ENCODE measurements around the gene HNRNPUL1. TPM values are rescaled to one million over a fixed set of nuclear protein-coding genes. Genes with fewer than 3 reads are reported as not detected.
"Not testable (repeated sequence)": the region's sequence is repeated elsewhere in the genome, so short reads cannot be mapped to it uniquely, and the experiment has no call there.

HNRNPUL1 gene
- total RNA-seq, 1 donor from 2014 or later, result 81.1 TPM

GRCh38 chr19:41273076-41273475 lies 8.9 kb downstream of the HNRNPUL1 start:
- Histone ChIP-seq H3K36me3 (peaks cover 98 to 100% of the 10 kb centered on the region in 2 donors), H3K9me3 (no peaks in the 10 kb centered on the region), H3K4me3 (no peak overlapping the region), H3K4me1 (no peaks in the 10 kb centered on the region), H3K27ac (no peak overlapping the region), H3K27me3 (no peaks in the 10 kb centered on the region)
- no peak for DNase-seq (ENCODE audit: low spot score in 2 of 2)
- intact Hi-C loops (cut with DNase I), result no loop called here
- no peak for TF ChIP-seq CTCF (IDR thresholded peaks at IDR 0.05)

GRCh38 chr19:41274802-41275201 lies 10.6 kb downstream of the HNRNPUL1 start:
- H3K4me1 ChIP-seq, result no peaks in the 10 kb centered on the region
- no peak overlapping the region for H3K27ac ChIP-seq
- H3K4me3 ChIP-seq, result no peak overlapping the region
- no peaks in the 10 kb centered on the region for H3K9me3 ChIP-seq
- intact Hi-C loops (cut with DNase I), result no loop called here
- TF ChIP-seq CTCF (IDR thresholded peaks at IDR 0.05), result no peak
- DNase-seq (ENCODE audit: low spot score in 2 of 2), result no peak
- no peaks in the 10 kb centered on the region for H3K27me3 ChIP-seq
- peaks cover 98 to 100% of the 10 kb centered on the region in 2 donors for H3K36me3 ChIP-seq

- no peak for TF ChIP-seq CTCF (IDR thresholded peaks at IDR 0.05)
- intact Hi-C loops (cut with DNase I), result no loop called here
- no peaks in the 10 kb centered on the region for H3K4me1 ChIP-seq
- H3K9me3 ChIP-seq, result no peaks in the 10 kb centered on the region
- H3K4me3 ChIP-seq, result no peak overlapping the region
- H3K27me3 ChIP-seq, result no peaks in the 10 kb centered on the region
- H3K27ac ChIP-seq, result no peak overlapping the region
- no peak for DNase-seq (ENCODE audit: low spot score in 2 of 2)
- peaks cover 99 to 100% of the 10 kb centered on the region in 2 donors for H3K36me3 ChIP-seq
Measured at GRCh38 chr19:41276231-41276630, 12.1 kb downstream of the HNRNPUL1 start.

- H3K4me3 ChIP-seq, result no peak overlapping the region
- H3K27ac ChIP-seq, result no peak overlapping the region
- no peaks in the 10 kb centered on the region for H3K4me1 ChIP-seq
- peaks cover 96 to 98% of the 10 kb centered on the region in 2 donors for H3K36me3 ChIP-seq
- no peaks in the 10 kb centered on the region for H3K9me3 ChIP-seq
- no peaks in the 10 kb centered on the region for H3K27me3 ChIP-seq
- no peak for TF ChIP-seq CTCF (IDR thresholded peaks at IDR 0.05)
- no peak for DNase-seq (ENCODE audit: low spot score in 2 of 2)
- intact Hi-C loops (cut with DNase I), result no loop called here
Measured at GRCh38 chr19:41278478-41278877, 14.3 kb downstream of the HNRNPUL1 start.

GRCh38 chr19:41288673-41289530 lies 24.7 kb downstream of the HNRNPUL1 start:
- DNase-seq (ENCODE audit: low spot score in 2 of 2), result no peak
- Histone ChIP-seq H3K36me3 (peaks cover 79 to 94% of the 10 kb centered on the region in 2 donors), H3K9me3 (no peaks in the 10 kb centered on the region), H3K4me3 (no peak overlapping the region), H3K27me3 (no peaks in the 10 kb centered on the region), H3K27ac (no peak overlapping the region), H3K4me1 (no peaks in the 10 kb centered on the region)
- no peak for TF ChIP-seq CTCF (IDR thresholded peaks at IDR 0.05)
- intact Hi-C loops (cut with DNase I), result no loop called here

- H3K9me3 ChIP-seq; H3K4me1 ChIP-seq; intact Hi-C loops (cut with DNase I); H3K4me3 ChIP-seq; DNase-seq (ENCODE audit: low spot score in 2 of 2); H3K27ac ChIP-seq; H3K27me3 ChIP-seq: not testable (repeated sequence)
- H3K36me3 ChIP-seq, result peaks cover 81 to 94% of the 10 kb centered on the region in 2 donors
Measured at GRCh38 chr19:41289814-41290213, 25.6 kb downstream of the HNRNPUL1 start.

All from ascending aorta (tissue), 2 donors.